ENCODE results near the gene TMEM51.

The TMEM51 gene

DNA sequence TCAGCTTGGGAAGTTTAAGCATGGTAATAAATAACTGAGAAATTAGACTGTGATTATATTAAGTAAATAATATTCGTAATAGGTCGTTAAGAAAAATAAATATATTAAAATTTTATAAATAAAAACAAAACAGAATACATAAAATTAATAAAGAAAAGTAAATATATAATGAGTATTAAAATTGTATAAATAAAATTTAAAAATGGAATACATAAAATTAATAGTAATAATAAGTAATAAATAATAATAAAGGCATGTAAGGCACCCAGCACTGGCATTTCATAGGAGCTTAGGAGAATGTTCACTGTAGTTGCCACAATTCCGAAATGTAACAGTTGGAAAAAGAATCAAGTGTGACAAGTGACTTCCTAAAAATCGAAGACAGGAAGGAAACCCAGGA, 47.7 kb downstream of the TMEM51 start:
- no peak for DNase-seq

DNA sequence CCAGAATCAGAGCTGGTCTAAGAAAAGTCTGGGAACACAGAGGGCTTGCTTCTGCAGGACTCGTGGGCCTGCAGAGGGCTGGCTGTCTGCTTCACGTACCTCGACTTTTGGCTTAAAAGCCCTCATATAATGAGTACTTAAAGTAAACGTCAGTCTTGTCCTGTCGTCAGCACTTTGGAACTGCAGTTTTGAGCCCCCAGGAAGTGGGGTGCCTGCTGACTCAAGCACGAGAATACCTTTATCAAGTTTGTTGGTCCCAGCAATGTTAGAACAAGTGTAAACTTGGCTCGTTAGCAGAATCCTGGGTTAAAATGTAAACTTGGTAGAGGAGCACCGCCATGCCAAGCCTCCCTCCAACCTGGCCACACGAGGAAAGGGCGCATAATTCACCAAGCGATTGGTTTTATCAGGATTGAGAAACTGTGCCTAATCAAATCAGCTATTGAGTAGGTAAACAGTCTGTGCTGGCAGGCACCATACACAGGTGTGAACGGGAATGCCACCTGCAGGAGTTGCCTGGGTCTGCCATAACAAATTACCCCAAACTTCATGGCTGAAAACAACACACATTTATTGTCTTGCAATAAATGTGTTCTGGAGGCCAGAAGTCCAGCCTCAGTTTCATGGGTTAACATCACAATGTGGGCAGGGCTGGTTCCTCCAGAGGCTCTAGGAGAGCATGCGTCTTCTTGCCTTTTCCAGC, 48.5 kb downstream of the TMEM51 start:
- no peak for DNase-seq

DNA sequence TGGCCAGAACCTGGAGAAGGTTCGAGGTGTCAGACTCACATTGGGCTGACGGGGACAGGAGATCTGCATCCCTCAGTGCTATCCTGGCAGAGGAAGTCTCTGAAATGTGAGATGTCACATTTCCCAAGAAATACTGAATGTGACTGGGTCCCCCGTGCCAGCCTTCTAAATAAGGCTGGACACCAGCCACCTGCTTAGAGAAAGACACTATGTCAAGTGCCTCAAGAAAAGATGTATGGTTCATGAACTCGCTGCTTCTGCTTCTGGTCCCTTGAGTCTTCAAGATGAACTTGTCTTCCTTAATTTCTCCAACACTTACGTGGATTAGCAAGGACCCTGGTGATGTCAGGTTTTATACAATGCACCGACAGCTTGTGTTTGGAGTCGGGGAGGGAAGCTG, 51.4 kb downstream of the TMEM51 start:
- DNase-seq: no peak

DNA sequence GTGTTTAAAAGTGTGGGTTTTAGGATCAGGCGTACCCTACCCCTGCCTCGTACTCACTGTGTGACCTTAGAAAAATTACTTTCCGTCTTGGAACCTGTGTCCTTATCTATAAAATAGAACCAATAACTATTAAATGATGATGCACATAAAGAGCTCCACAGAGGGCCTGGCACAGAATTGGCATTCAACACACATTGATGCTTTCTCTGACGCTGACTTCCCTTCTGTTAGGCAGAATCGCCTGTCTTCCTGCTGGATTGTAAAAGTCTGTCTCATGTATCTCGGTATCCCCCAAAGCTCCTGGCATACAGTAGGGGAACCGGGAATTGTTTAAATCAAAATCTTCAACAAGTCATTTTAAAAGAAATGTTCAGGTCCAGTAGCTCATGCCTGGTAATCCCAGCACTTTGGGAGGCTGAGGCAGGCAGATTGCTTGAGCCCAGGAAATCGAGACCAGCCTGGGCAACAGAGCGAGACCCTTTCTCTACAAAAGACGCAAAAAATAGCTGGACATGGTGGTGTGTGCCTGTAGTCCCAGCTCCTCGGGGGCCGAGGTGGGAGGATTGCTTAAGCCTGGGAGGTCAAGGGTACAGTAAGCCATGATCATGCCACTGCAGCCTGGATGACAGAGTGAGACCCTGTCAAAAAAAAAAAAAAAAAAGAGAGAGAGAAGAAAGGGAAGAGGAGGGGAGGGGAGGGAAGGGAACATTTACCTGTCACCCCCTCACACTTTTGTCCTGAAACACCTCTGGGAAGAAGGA, 52.2 kb downstream of the TMEM51 start:
- no peak for DNase-seq

DNA sequence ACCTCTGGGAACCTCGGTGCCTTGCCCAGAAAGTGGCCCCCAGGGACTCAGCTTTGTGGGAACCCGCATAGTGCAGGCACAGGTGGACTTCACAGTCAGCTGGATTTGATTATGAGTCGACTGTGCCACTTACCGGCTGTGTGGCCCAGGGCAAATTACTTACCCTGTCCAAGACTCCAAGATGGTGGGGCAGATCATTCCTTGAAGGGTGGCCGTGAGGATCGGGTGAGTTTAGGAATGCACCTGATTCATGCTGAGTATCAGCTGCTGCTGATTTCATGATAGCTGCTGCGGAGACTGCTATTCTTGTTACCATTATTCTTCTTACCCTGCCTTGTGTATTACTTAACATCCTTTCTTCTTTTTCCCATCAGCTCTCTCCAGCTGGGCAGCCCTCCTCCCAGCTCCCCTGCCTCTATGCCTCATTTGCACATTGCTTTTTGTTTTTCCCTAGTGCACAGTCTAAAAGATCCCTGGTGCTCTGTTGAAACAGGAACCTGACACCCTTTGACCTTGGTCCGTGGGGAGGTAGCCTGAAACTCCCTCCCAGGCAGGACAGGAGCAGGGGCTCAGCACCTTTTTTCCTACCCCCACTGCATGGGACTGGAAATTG, 53.0 kb downstream of the TMEM51 start:
- DNase-seq: no peak

GRCh38 chr1:15207031-15207828, 53.7 kb downstream of the TMEM51 start:
- DNase-seq: no peak

DNA sequence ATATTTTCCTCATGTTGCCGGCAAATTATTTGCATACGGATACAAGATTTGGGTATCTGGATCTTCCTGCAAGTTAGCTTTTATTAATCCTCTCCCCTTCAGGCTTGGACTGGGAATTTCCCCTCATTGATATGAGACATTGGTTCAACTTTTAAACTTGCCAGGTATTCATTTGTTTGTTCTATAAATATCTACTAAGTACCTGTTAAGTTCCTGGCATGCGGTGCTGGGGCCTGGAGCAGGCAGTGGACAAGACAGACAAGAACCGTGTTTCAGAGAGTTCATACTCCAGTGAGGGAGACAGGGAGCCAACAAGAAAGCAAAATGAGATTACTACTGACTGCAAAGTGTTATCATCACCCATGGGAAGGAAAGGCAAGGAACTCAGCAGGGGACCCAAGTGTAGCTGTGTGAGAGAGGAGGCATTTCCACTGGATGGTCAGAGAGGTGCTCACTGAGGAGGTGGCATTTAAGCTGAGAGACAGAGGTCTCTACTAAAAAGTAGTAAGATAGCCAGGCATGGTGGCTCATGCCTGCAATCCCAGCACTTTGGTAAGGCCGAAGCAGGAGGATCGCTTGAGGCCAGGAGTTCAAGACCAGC, 54.4 kb downstream of the TMEM51 start:
- DNase-seq: no peak

GRCh38 chr1:15210651-15211375, 57.3 kb downstream of the TMEM51 start:
- no peak for DNase-seq

- no peak for DNase-seq
Measured at GRCh38 chr1:15211424-15211823, 57.9 kb downstream of the TMEM51 start.

DNA sequence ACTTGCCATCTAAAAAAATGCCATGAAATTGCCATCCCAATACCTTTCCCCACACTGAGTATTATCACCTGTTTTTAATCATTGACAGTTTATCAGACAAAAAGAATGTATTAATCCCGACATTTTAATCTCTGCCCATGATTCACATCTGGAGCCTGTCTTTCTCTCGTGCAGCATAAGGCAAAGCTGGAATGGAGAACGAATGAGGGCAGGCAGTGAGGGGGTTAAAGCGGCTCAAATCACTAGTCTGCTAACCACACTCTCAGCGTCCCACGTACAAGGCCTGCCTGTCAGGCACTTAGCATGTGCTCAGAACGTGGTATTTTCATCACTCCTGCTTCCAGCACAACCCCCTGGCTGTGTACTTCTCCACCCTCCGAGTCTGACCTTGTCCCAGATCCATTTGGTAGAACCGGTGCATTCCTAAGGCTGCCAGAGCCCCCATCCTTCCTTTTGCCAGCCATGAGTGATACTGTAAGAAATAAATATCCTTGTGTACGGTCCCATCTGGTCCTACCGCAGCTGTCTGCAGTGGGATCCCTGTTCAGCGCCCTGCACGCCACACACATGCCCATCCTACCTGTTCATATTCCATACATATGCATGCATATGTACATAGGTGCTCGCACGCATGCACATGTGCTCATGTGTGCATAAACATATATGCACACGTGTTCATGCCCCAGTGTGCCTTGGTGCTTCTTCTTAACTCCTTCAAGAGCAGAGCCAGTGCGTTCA, 58.8 kb downstream of the TMEM51 start:
- no peak for DNase-seq

GRCh38 chr1:15212954-15213291, 59.4 kb downstream of the TMEM51 start:
- DNase-seq: no peak

DNA sequence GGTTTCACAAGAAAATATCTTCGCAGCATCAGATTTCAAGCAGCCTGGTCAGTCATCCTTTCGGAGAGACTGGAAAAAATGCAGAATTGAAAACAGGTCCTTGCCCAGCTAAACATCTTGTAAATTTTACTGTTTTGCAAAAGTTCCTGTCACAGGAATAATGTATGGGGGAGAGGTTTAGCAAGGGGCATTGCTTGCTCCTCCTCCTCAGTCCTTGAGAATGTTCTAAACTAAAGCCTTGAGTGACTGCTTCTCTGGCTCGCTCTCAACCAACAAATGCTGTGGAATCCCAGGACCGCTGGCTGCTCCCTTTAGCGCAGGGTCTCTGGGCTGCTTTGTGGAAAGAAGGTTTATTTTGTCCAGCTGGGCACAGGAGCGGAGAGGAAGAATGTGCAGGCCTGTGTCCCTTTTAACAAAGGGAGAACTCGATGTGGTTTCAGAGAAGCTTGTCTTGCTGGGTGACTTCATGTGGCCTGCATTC, 59.8 kb downstream of the TMEM51 start:
- no peak for DNase-seq

GRCh38 chr1:15214527-15214926, 61.0 kb downstream of the TMEM51 start:
- DNase-seq: no peak

GRCh38 chr1:15215116-15215515, 61.6 kb downstream of the TMEM51 start:
- no peak for DNase-seq

DNA sequence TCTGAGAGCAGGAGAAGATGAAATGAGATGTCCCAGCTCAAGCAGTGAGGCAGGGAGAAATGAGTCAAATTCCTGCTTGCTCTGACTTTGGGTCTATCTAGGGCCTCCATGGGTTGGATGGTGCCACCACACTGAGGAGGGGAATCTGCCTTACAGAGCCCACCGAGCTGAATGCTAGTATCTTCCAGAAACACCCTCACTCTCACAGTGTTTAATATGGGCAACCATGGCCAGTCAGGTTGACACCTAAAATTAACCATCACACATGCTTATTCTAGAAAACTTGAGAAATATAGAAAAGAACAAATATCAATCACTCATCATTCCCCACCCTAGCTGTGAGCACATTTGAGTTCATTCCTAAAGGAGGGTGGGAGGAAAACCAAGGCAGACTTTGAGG, 64.1 kb downstream of the TMEM51 start:
- DNase-seq: no peak

GRCh38 chr1:15218287-15219279, 65.0 kb downstream of the TMEM51 start:
- no peak for DNase-seq

GRCh38 chr1:15219280-15220023, 65.9 kb downstream of the TMEM51 start:
- no peak for DNase-seq

GRCh38 chr1:15220024-15220392, 66.5 kb downstream of the TMEM51 start:
- DNase-seq: no peak

DNA sequence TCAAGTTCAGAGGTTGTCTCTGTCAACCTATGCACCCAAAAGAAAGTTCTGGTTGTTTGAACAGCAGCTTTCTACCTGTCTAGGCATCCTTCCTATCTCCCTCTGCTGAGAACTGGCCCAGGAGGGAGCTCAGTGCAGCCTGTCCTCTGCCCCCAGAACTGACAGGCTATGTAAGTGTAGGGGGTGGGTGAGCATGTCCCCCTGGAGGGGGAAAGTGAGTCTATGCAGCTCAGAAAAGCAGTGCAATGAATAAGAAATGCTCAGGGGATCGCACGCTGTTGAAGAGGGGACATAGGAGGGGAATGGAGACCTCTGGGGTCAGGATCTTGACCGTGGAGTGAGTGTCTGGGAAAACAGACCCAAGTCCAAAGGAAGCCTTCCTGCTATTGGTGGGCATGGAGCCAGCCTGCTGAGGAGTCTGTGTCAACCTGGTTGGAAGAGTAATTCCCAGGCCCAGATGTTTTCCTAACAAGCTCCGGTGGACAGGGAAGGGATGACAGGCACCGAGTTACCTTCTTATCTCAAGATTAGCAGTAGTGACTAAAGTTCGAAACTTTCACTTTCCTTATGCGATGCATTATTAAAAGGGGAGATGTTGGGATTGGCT, 67.4 kb downstream of the TMEM51 start:
- DNase-seq: no peak
